ENCODE data around the gene PLEKHM2. TPM values are rescaled to one million over a fixed set of nuclear protein-coding genes. Genes with fewer than 3 reads are reported as not detected.

The PLEKHM2 gene
- total RNA-seq, 1 donor from 2014 or later = 42.8 TPM

GRCh38 chr1:15751717-15752116, 67.6 kb downstream of the PLEKHM2 start:
- TF ChIP-seq CTCF (conservative IDR thresholded peaks at IDR 0.05; ENCODE audit: low read depth, low read length) = no peak
- H3K4me3 ChIP-seq (ENCODE audit: low read depth, low read length) = no peak overlapping the region
- no peak for DNase-seq (ENCODE audit: low read depth)

- TF ChIP-seq CTCF (conservative IDR thresholded peaks at IDR 0.05; ENCODE audit: low read depth, low read length) = no peak
- no peak for DNase-seq (ENCODE audit: low read depth)
- H3K4me3 ChIP-seq (ENCODE audit: low read depth, low read length) = no peak overlapping the region
These were observed 69.7 kb downstream of the PLEKHM2 start for GRCh38 chr1:15753776-15754175.

GRCh38 chr1:15755021-15755645, 71.0 kb downstream of the PLEKHM2 start:
- DNase-seq (ENCODE audit: low read depth) = no peak
- no peak for TF ChIP-seq CTCF (conservative IDR thresholded peaks at IDR 0.05; ENCODE audit: low read depth, low read length)
- H3K4me3 ChIP-seq (ENCODE audit: low read depth, low read length) = no peak overlapping the region

GRCh38 chr1:15755646-15756040, 71.5 kb downstream of the PLEKHM2 start:
- no peak for TF ChIP-seq CTCF (conservative IDR thresholded peaks at IDR 0.05; ENCODE audit: low read depth, low read length)
- DNase-seq (ENCODE audit: low read depth) = no peak
- no peak overlapping the region for H3K4me3 ChIP-seq (ENCODE audit: low read depth, low read length)

- peak overlapping the region; percentile 68 for H3K4me3 ChIP-seq (ENCODE audit: low read depth, low read length)
- TF ChIP-seq CTCF (conservative IDR thresholded peaks at IDR 0.05; ENCODE audit: low read depth, low read length) = no peak
- DNase-seq (ENCODE audit: low read depth) = no peak
These were observed 72.3 kb downstream of the PLEKHM2 start for GRCh38 chr1:15756143-15757015.

- TF ChIP-seq CTCF (conservative IDR thresholded peaks at IDR 0.05; ENCODE audit: low read depth, low read length) = no peak
- H3K4me3 ChIP-seq (ENCODE audit: low read depth, low read length) = peak overlapping the region; percentile 68
- no peak for DNase-seq (ENCODE audit: low read depth)
These were observed 73.0 kb downstream of the PLEKHM2 start for GRCh38 chr1:15757016-15757543.

Measured in epithelial cell of proximal tubule (primary cell).